PC-3 (cell line): ENCODE measurements around the gene CD274. TPM values are rescaled to one million over a fixed set of nuclear protein-coding genes. Genes with fewer than 3 reads are reported as not detected.
A peak's percentile ranks its signal among the peaks of the same experiment; 100 is the strongest.

Source experiments
- ATAC-seq: fragments of 200-7000 bp; cut with Tn5 transposase; 2 replicates; pipeline ENCODE4 v1.9.1; 2020; ENCODE audit warnings: mild to moderate bottlenecking, moderate library complexity
- BruUV-seq: library from RNA; stranded (reverse); fragments of 400-500 nt; replicated peaks from 2 replicates; lab custom pipeline; 2021; lab: Mats Ljungman, UMichigan
- CTCF ChIA-PET: fragments of 300-600 bp; sonication (Branson Sonifier 250); formaldehyde crosslinking; loops from one replicate; lab custom pipeline; 2022; ENCODE audit warnings: antibody characterized with exemption; lab: Charles Lee
- POLR2A ChIA-PET: fragments of 300-600 bp; sonication (Branson Sonifier 250); formaldehyde crosslinking; loops from one replicate; lab custom pipeline; 2022; ENCODE audit warnings: antibody characterized with exemption; ENCODE audit not compliant: unreplicated experiment; lab: Charles Lee
- DNase-seq: peaks from one replicate; pipeline ENCODE4 v3.0.0-alpha.2; 2015
- H2AFZ ChIP-seq: fragments of 300-600 bp; sonication (generic); 2 replicates; pipeline ENCODE4 v1.6.0; 2016; ENCODE audit warnings: antibody characterized with exemption, low read length
- H3F3A ChIP-seq: fragments of 300-600 bp; sonication (generic); one replicate; pipeline ENCODE4 v1.6.0; 2017; ENCODE audit warnings: antibody characterized with exemption, low read length, control low read depth, mild to moderate bottlenecking; ENCODE audit not compliant: unreplicated experiment
- H3K27ac ChIP-seq: fragments of 300-600 bp; sonication (generic); 2 replicates; pipeline ENCODE4 v1.5.1; 2016; ENCODE audit warnings: mild to moderate bottlenecking, low read length
- H3K27me3 ChIP-seq: fragments of 300-600 bp; sonication (generic); 2 replicates; pipeline ENCODE4 v1.6.1; 2016; ENCODE audit warnings: low read length, mixed read lengths
- H3K36me3 ChIP-seq: fragments of 300-600 bp; sonication (generic); 2 replicates; pipeline ENCODE4 v1.6.1; 2016; ENCODE audit warnings: low read depth, mixed run types, low read length, mixed read lengths
- H3K4me1 ChIP-seq: fragments of 300-600 bp; sonication (generic); 2 replicates; pipeline ENCODE4 v1.5.1; 2016; ENCODE audit warnings: low read length; ENCODE audit not compliant: insufficient read depth
- H3K4me2 ChIP-seq: fragments of 300-600 bp; sonication (generic); 2 replicates; pipeline ENCODE4 v1.6.0; 2016; ENCODE audit warnings: low read length
- H3K4me3 ChIP-seq: fragments of 300-600 bp; sonication (generic); 2 replicates; pipeline ENCODE4 v1.5.1; 2016; ENCODE audit warnings: mild to moderate bottlenecking, low read length, mixed read lengths
- H3K79me2 ChIP-seq: fragments of 300-600 bp; sonication (generic); 2 replicates; pipeline ENCODE4 v1.6.1; 2017; ENCODE audit warnings: low read length, mixed read lengths
- H3K9ac ChIP-seq: fragments of 300-600 bp; sonication (generic); 2 replicates; pipeline ENCODE4 v1.6.0; 2016; ENCODE audit warnings: mild to moderate bottlenecking, low read length
- H3K9me2 ChIP-seq: fragments of 300-600 bp; sonication (generic); replicated peaks from 2 replicates; pipeline ENCODE4 v1.6.1; 2016; ENCODE audit warnings: mixed run types, low read length, mixed read lengths
- H3K9me3 ChIP-seq: fragments of 300-600 bp; sonication (generic); 2 replicates; pipeline ENCODE4 v1.6.1; 2016; ENCODE audit warnings: low read length, mixed read lengths
- H4K20me1 ChIP-seq: fragments of 300-600 bp; sonication (generic); 2 replicates; pipeline ENCODE4 v1.6.1; 2016; ENCODE audit warnings: low read length, mixed read lengths
- EZH2 ChIP-seq: fragments of 300-600 bp; sonication (generic); IDR thresholded peaks from one replicate; pipeline ENCODE4 v1.6.1; 2017; ENCODE audit warnings: antibody characterized with exemption, mild to moderate bottlenecking, low read length; ENCODE audit not compliant: unreplicated experiment
- EZH2phosphoT487 ChIP-seq: fragments of 300-600 bp; sonication (generic); IDR thresholded peaks from 2 replicates; pipeline ENCODE4 v1.6.1; 2018; ENCODE audit warnings: mild to moderate bottlenecking, antibody characterized with exemption, low read length, borderline replicate concordance
- intact Hi-C: fragments of 100-400 bp; cut with micrococcal nuclease; formaldehyde crosslinking; loops from 2 replicates; pipeline ENCODE4 v1.9.0; 2023
- total RNA-seq: library from RNA; depleted of rRNA; stranded (reverse); fragments of >200 nt; gene quantifications from 2 replicates; pipeline ENCODE4 v1.2.3, GENCODE V29; 2014
- TF ChIP-seq, protein P1 (sequence below): fragments of 300-600 bp; sonication (generic); conservative IDR thresholded peaks from 2 replicates; pipeline ENCODE4 v1.5.1; 2017; ENCODE audit warnings: antibody characterized with exemption, low read depth, mild to moderate bottlenecking, low read length

Gene CD274
- total RNA-seq, 1 experiment from 2014 or later = 3.8 TPM

DNA sequence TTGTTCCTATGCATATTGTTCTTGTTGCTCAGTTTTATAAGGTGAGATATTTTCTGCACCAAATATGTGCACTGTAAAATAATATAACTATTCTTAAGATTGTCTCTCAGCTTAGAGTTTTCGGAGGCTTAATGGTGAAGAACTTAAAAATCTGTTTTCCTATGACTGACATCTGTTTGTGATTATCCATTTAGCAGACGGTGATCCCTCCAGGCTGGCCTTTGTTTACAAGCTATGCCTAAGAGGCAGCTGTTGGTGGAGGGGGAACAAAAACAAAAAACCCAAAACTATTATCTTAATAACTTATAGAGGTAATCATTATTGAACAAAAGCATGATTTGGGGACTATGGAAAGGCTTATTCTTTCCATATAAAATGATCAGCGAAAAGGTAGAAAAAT is 60.6 kb downstream of the CD274 start:
- H3K4me1 ChIP-seq = peaks cover 41% of the 10 kb centered on the region
- peak overlapping the region; percentile 83 for H3K4me2 ChIP-seq
- no peaks in the 10 kb centered on the region for H4K20me1 ChIP-seq
- ChIA-PET POLR2A (no interaction called here), CTCF (no interaction called here)
- H3K9me2 ChIP-seq = no peaks in the 10 kb centered on the region
- BruUV-seq = no TSS peak
- peak overlapping the region; percentile 61; the same call in 1 of the 2 replicates for H2AFZ ChIP-seq
- TF ChIP-seq EZH2phosphoT487 = no peak
- no peak for TF ChIP-seq EZH2
- TF ChIP-seq, protein P1, sequence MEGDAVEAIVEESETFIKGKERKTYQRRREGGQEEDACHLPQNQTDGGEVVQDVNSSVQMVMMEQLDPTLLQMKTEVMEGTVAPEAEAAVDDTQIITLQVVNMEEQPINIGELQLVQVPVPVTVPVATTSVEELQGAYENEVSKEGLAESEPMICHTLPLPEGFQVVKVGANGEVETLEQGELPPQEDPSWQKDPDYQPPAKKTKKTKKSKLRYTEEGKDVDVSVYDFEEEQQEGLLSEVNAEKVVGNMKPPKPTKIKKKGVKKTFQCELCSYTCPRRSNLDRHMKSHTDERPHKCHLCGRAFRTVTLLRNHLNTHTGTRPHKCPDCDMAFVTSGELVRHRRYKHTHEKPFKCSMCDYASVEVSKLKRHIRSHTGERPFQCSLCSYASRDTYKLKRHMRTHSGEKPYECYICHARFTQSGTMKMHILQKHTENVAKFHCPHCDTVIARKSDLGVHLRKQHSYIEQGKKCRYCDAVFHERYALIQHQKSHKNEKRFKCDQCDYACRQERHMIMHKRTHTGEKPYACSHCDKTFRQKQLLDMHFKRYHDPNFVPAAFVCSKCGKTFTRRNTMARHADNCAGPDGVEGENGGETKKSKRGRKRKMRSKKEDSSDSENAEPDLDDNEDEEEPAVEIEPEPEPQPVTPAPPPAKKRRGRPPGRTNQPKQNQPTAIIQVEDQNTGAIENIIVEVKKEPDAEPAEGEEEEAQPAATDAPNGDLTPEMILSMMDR = no peak
- H3K27me3 ChIP-seq = no peaks in the 10 kb centered on the region
- H3K79me2 ChIP-seq = peaks cover 28% of the 10 kb centered on the region
- intact Hi-C loops = loop anchor here (2.0 kb wide), 1 partner anchor 72 kb away; no protein-coding TSS in a partner anchor
- H3K9ac ChIP-seq = peak overlapping the region; percentile 62; the same call in 1 of the 2 replicates
- H3K4me3 ChIP-seq = peak overlapping the region; percentile 59
- H3F3A ChIP-seq = peaks cover 14% of the 10 kb centered on the region
- ATAC-seq (no peak), DNase-seq (no peak)
- no peaks in the 10 kb centered on the region for H3K9me3 ChIP-seq
- H3K36me3 ChIP-seq = no peaks in the 10 kb centered on the region
- H3K27ac ChIP-seq = peak overlapping the region; percentile 91

DNA sequence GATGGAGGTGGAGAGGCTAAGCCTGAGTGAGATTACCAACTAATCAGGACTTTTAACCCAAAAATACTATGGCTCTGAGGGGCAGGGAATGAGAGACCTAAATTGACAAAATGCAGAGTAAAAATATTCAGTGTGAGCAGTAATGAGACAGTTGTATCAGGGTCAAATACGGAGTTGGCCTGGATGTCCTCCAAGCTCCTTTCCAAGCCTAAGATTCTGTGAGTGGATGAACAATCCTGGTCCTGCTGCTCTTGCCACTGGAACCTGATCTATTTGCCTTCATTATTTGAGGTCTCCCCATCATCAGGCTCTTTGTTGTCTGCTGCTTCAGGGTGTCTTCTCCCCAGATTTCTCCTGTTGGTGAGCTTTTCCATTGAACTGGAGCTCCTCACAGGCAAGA is 61.1 kb downstream of the CD274 start:
- Histone ChIP-seq H4K20me1 (no peaks in the 10 kb centered on the region), H3K27me3 (no peaks in the 10 kb centered on the region), H3K9me3 (no peaks in the 10 kb centered on the region), H2AFZ (no peak overlapping the region), H3F3A (peaks cover 14% of the 10 kb centered on the region), H3K4me1 (peaks cover 41% of the 10 kb centered on the region), H3K9ac (no peak overlapping the region), H3K36me3 (no peaks in the 10 kb centered on the region), H3K4me2 (peak overlapping the region; percentile 83), H3K4me3 (peak overlapping the region; percentile 59), H3K27ac (peak overlapping the region; percentile 91), H3K9me2 (no peaks in the 10 kb centered on the region), H3K79me2 (peaks cover 28% of the 10 kb centered on the region)
- TF ChIP-seq, protein P1 = no peak
- TF ChIP-seq EZH2 (no peak), EZH2phosphoT487 (no peak)
- intact Hi-C loops = loop anchor here (2.0 kb wide), 1 partner anchor 71 kb away; no protein-coding TSS in a partner anchor
- DNase-seq (no peak), ATAC-seq (no peak)
- ChIA-PET CTCF (no interaction called here), POLR2A (no interaction called here)
- no TSS peak for BruUV-seq

DNA sequence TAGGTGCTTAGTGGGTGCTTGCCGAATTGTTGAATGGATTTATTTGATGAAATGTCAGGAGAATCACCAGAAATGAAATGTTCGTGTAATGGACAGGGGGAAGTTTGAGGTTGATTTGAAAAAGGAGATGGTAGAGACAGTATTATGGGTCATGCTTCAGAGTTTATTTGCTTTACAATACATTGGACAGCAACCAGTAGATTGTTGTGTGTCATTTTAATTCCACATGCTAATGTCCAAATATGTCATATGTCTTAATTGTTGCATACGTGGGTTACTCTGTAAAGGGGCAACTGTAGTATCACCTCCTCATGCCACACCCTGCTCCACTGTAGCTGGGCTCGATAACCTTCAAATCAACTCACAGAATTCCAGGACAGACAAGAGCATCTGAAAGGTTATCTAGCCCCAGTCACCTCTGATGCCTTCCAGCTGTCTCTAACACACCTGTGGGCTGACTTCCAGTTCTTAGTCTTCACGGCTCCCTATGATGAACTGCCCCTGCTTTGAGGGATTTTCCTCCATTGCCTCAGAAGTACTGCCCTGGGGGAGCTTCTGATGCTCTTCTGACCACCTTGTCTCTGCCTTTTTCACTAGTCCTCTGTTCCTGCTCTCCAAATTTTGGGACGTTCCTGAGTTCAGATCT is 61.7 kb downstream of the CD274 start:
- ChIA-PET CTCF (no interaction called here), POLR2A (no interaction called here)
- Histone ChIP-seq H3F3A (peaks cover 14% of the 10 kb centered on the region), H3K9me2 (no peaks in the 10 kb centered on the region), H3K79me2 (peaks cover 28% of the 10 kb centered on the region), H3K9me3 (no peaks in the 10 kb centered on the region), H3K27me3 (no peaks in the 10 kb centered on the region), H3K9ac (no peak overlapping the region), H3K36me3 (no peaks in the 10 kb centered on the region), H3K27ac (peak overlapping the region; percentile 91; the same call in 1 of the 2 replicates), H2AFZ (no peak overlapping the region), H3K4me3 (peak overlapping the region; percentile 59; the same call in 1 of the 2 replicates), H3K4me1 (peaks cover 41% of the 10 kb centered on the region), H3K4me2 (peak overlapping the region; percentile 83), H4K20me1 (no peaks in the 10 kb centered on the region)
- TF ChIP-seq, protein P1 = no peak
- no peak for TF ChIP-seq EZH2phosphoT487
- no peak for TF ChIP-seq EZH2
- intact Hi-C loops = loop anchor here (2.0 kb wide), 1 partner anchor 71 kb away; no protein-coding TSS in a partner anchor
- no TSS peak for BruUV-seq
- ATAC-seq (no peak), DNase-seq (no peak)
